Stimulated activated CD8-positive, alpha-beta memory T cell treated with anti-CD3 and anti-CD28 coated beads, Interleukin-12 subunit alpha, Interleukin-12 subunit beta, amount 100 ng/mL, for 24 hours (primary cell): Measurements from ENCODE around the gene STXBP2.

Experiments
- DNase-seq: peaks from one replicate; pipeline ENCODE4 v3.0.0-alpha.2; 2020; ENCODE audit errors: extremely low read depth

Gene STXBP2

DNA sequence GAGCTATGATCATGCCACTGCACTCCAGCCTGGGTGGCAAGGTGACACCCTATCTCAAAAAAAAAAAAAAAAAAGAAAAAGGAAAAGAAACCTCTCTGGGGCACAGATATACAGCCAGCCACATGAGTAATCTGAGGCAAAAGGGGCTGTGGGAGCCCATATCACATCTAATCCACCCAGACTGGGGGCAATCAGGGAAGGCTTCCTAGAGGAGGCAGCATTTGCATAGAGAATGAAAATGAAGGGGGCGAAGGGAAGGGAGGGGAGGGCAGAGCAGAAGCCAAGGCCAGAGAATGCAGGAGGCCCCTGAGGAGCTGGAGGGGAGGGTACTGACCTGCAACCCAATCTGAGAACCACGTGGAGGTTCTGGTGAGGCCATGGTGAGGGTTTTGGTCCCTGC, 13.2 kb downstream of the STXBP2 start:
- no peak for DNase-seq

DNA sequence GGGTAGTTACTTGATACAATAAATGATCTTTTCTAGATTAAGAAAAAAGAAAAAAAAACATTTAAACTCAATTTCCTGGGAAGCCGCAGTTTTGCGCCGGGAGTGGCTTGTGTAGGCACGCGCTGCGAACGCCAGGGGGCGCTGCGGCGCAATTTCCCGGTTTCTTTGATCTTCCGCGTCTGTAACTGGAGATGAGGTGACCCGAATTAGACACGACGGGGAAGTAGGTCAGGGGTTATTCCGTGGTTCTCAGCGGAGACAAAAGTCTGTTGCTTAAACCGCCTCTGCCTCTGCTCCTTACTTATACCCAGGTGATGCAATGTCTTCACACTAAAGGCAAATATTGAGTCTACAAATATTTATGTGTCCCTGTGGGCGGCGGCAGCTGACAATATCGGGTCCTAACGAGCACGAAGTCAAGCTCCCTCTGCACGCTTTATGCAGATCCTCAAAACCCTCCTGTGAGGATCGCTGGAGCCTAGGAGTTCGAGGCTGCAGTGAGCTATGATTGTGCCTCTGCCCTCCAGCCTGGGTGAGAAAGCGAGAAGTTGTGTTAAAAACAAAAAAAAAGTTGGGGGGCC, 15.2 kb downstream of the STXBP2 start:
- DNase-seq = no peak

DNA sequence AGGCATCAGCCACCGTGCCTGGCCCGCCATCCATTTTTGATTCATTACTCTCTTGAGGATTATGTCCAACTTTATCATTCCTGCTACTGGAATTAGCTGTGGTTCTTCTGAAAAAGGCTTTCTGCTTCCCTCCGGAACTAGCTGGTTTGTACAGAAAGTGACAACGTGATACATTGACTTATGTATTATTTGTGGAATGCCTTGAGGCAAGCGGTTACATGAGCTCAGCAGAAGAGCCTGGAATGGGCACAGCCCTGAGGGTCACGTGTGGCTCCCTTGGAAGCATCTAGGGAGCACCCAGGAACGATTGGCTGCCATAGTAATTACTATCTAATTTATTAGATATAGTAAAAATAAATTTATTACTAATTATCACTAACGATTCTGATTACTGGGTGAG, 17.5 kb downstream of the STXBP2 start:
- DNase-seq = no peak

DNA sequence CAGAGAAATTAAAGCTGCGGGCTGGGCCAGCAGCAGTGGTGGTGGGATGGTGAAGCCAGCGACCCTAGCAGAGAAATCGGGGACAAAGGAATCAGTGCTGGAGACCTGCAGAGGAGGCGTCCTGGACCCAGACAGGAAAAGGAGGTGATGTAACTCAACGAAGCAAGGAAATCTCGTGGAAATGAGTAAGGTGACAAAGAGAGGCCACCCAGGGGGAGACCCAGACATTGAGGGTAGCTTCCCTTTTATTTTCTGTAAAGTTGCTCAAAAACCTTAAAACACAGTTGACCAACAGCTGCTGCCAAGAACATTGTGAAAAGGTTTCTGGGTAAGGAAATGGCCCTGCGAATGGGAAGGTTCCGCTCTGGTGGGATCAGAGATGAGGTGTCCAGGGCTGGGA, 18.7 kb downstream of the STXBP2 start:
- no peak for DNase-seq

DNA sequence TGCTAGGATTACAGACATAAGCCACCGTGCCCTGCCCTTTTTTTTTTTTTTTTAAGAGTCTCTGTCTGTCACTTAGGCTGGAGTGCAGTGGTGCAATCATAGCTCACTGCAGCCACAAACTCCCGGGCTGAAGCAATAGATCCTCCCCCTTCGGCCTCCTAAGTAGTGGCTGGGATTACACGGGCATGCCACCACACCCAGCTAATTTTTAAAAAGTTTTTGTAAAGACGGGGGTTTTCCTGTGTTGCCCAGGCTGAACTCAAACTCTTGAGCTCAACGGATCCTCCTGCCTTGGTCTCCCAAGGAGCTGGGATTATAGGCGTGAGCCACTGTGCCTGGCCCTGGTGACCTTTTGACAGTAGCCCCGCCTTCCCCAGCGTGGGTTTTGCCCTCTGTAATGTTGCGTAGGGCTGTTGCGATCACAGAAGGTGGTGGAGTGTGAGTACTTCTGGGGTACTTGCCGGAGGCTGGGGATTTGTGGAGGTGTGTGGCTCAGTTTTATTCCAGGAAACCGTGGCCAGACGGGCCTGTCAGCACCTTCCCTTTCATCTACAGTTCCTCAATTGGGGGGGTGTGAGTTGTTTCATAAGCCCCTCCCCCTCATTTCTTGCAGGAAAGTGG, 20.3 kb downstream of the STXBP2 start:
- no peak for DNase-seq

DNA sequence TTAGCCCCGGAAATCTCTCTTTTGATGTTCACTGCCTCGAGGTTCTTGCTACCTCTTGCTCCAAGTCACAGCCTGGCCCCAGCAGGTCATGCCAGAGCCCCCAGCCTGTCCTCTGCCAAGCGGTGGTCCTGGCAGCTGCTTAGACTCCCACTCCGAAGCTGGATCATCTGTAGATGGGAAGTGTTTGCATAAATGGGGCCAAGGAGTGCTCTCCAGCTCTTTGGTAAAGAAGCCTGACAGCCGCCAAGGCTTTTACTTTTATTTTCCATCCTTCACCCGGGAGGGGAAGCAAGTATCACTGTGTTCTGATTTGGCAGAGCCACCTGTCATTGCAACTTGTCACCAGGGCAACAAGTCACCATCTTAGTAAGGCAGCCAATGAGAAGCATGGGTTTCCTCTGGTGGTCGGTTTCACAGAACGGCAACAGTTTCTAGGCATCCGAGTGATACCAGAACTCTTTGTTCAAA, 21.3 kb downstream of the STXBP2 start:
- DNase-seq = no peak

DNA sequence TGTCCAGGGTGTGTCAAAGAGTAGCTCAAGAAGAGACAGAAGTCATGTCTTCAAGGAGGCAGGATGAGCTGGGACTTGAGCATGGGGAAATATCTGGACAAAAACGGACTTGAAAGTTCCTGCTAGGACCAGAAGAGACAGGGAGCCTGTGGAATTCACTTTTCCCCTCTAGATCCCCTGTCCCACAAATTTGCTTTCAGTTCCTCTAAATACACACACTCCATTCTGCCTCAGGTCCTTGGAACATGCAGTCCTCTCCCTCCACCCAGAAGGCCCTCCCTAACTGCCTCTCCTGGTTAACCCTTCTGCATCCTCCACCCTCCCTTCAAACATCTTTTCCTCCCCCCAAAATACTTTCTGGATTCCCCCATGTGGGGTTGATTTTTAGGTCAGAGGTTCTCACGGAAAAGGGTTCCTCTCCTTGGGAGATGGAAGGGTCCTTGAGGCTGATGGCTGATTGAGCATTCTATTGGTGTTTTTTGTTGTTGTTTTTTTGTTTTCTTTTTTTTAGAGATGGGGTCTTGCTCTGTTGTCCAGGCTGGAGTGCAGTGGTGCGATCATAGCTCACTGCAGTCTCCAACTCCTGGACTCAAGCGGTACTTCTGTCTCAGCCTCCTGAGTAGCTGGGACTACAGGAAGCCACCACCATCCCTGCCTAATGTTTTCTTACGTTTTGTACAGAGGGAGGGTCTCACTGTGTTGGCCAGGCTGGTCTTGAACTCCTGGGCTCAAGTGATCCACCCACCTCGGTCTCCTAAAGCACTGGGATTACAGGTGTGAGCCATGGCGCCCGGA, 25.0 kb downstream of the STXBP2 start:
- DNase-seq = no peak

DNA sequence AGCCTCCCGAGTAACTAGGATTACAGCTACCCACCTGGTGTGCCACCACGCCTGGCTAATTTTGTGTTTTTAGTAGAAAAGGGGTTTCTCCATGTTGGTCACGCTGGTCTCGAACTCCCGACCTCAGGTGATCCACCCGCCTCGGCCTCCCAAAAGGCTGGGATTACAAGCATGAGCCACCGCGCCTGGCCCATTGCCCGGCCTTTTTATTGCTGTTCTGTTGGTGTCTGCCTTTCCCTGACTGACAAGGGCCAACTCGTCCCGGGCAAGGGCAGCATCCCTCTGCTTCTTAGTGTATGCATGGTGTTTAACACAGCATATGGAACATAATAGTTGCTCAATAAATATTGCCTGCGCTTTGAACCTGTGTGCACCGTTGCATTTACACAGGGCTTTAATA, 25.7 kb downstream of the STXBP2 start:
- no peak for DNase-seq

DNA sequence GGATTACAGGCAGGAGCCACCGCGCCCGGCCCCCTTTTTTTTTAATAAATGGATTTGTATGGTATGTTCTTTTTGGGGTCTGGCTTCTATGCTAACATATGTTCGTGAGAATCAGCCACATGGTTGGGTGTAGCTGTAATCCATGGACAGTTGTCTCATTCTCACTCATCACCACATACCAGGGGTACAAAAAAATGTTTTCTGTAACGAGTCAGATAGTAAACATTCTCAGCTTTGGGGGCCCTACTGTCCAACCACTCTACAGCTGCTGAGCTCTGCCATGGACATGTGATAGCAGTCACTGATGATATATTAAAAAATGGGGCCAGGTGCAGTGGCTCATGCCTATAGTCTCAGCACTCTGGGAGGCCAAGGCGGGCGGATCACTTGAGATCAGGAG, 26.8 kb downstream of the STXBP2 start:
- DNase-seq = no peak

DNA sequence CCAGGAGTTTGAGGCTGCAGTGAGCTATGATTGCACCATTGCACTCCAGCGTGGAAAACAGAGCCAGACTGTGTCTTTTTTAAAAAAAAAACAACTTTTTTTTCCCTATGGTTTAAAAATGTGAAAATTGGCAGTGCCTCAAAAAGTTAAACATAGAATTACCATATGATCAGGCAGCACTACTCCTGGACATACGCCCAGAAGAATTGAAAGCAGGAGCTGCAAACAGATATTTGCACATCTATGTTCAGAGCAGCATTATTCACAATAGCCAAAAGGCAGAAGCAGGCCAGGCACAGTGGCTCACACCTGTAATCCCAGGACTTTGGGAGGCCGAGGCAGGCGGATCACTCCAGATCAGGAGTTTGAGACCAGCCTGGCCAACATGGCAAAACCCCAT, 28.2 kb downstream of the STXBP2 start:
- DNase-seq = no peak

DNA sequence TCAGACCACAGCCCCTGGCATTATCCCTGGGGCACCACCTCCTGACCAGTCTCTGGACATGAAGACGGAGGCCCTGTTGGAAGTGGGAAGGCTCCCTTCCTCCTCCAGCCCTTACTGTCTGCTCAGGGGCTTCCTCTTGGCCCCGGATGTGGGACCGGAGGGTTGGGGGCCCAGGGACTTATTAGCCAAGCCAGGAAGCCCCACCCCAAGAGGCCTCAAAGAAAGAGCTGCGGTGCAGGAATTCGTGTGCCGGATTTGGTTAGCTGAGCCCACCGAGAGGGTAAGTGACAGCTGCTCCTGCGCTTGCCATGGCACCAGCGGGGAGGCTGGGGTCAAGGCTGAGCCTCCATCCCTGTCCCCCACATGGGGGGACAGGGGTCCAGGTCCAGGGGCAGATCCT, 31.9 kb downstream of the STXBP2 start, which contains the start of gene RETN:
RETN (plus strand) TSS at position 208 of the 400 bp plus-strand sequence. CDS start 278 bp downstream, outside the sequence.
- no peak for DNase-seq

DNA sequence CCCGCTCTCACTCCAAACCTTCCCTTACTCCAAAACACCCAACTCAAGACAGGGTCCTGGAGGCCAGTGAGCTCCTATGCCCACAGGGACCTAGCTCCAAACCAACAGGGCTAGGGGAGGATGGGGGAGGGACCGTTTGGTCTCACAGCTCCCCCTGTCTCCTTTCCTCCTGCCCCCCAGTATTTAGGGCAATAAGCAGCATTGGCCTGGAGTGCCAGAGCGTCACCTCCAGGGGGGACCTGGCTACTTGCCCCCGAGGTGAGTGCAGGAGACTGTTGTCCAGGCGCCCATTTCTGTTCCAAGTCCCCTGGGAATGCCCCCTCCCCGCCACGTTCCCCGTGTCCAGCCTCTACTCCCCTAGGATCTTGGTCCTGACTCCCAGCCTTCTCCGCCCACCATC, 32.7 kb downstream of the STXBP2 start:
- DNase-seq = no peak

DNA sequence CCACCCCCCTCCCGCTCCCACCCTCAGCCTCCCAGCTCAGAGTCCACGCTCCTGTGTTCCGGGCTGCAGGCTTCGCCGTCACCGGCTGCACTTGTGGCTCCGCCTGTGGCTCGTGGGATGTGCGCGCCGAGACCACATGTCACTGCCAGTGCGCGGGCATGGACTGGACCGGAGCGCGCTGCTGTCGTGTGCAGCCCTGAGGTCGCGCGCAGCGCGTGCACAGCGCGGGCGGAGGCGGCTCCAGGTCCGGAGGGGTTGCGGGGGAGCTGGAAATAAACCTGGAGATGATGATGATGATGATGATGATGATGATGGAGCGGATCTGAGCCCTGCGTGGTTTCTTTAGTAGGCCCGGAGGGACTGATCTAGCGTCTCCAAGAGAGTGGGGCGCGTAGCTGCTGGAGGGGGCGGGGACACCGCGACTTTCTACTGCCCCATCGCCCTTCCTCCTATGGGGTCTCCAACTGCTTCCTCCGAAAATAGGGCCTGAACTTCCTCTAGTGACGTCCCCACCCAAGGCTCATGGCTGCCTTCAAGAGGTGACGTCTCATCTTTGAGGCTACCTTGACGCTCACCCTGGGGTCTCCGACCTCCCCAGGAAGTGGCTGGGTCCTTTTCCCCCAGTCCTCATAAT, 33.4 kb downstream of the STXBP2 start:
- DNase-seq = no peak

DNA sequence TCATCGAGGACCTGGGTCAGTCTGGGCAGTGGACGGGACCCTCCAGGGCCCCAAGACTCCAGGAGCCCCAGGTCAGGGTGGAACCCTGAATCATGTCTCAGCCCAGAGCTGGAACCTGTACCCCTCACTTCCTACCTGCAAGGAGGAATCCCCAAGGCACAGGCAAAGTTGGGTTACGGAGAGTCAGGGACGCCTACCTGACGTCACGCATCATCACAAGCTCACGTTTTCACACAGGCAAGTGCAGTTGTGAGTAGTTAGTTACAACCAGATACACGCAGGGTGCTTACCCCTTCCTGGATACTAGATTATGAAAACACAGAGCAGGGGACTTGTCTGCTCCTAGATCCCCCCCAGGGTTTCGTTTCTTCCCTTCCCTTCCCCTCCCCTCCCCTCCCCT, 33.9 kb downstream of the STXBP2 start:
- no peak for DNase-seq

DNA sequence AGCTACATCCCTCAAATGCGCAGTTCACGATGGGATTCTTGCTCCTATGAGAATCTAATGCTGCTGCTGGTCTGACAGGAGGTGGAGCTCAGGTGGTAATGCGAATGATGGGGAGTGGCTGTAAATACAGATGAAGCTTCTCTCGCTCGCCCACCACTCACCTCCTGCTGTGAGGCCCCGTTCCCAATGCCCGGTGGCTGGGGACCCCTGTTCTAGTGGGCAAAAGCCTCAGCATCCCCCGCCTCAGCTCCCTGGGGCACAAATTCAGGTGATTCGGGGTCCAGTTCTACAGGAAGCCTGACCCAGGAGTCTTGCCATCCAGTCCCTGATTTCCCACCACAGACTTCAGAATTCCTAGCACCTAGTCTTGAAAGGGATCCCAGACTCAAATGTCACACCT, 35.6 kb downstream of the STXBP2 start:
- no peak for DNase-seq

DNA sequence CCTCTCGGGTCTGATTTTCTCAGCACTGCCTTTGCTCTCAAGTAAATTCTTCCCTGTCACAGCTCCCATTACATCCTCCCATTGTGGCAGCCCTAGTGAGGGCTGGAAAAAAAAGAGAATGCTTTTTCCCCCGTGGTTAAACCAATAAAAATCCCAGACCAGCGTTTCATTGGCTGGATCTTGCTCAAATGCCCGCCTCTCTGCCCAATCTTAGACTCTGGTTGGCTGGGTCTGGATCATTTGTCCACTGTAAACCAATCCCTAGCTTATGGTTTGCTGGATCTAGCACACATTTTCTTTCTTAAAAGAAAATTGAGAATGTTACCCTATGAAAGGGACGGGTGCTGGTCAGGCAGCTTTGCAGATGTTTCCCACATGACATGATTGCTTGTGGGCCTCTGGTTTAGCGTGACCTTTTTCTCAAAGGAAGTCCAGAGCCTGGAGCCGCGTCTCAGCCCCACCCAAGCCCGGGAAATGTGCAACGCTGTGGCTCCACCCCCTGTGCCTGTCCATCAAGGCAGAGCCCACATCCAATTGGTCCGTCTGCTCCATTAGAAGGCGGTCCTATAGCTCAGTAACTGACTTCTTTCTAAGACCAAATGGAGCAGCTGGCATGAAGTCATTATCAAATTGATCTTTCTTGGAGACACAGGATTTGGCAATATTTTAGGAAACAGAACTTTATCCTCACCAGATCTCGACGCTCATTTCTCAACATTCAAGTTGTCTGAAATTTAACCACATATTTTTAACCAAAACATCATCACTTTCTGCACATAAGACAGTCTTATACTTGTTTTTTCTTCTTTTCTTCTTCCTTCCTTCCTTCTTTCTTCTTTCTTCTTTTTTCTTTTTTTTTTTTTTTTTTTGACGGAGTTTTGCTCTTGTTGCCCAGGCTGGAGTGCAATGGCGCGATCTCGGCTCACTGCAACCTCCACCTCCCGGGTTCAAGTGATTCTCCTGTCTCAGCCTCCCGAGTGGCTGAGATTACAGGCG, 37.4 kb downstream of the STXBP2 start:
- DNase-seq = no peak

DNA sequence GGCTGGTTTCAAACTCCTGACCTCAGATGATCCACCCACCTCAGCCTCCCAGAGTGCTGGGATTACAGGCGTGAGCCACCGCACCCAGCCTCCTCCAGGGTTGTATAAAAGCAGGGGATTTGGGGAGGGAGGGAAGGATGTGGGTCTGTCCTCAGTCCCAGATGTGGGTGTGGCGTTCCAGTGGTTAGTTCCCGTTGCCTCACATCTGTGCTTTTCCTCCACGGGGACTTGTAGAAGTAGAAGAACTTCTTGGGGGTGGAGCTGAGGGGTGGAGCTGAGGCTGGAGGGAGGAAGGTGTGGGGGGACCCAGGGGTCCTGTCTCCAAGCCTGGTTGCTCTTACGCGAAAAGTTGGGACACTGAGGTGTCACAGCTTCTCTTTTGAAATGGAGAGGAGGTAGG, 39.5 kb downstream of the STXBP2 start:
- no peak for DNase-seq

DNA sequence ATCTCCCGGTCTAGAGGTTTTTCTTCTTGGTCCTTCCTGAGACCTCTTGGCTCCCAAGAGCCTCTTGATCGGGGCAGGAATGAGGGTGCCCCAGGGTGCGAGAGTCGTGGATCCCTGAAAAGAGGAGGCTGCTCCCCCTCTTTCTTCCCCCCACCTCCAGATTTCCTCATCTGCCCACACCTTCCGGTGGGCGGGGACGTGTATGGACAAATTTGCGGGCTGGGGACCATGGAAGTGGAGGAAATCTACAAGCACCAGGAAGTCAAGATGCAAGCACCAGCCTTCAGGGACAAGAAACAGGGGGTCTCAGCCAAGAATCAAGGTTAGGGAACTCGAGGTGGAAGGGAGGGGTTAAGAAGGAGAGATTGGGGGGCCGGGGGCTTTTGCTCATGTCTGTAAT, 39.9 kb downstream of the STXBP2 start, which contains the start of gene MCEMP1:
MCEMP1 (plus strand) TSS at position 237 of the 400 bp plus-strand sequence; CDS start at position 268, 31 bp downstream.
- no peak for DNase-seq

DNA sequence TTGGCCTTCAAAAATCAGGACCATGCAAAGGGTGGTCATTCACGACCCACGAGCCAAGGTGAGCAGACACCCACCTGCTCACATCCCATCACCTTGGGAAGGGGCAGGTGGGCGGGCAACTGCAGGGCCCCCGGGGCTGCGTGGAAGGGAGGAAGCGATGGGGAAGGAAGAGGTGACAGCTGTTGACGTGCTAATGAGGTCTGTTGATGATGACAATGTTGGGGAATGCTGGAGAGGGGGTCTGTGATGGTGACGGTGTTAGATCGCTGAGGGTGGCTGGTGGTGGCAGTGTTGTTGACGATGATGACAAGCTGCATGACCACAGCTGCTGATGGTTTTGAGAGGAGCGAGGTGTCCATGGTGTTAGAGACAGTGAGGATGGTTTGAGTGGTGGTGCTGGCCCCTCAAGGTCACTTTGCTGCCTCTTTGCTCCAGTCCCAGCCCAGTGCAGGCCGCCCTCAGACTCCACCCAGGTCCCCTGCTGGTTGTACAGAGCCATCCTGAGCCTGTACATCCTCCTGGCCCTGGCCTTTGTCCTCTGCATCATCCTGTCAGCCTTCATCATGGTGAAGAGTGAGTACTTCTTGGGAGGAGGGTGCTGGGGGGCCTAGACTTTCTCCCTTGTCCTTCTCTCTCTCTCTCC, 40.9 kb downstream of the STXBP2 start:
- no peak for DNase-seq

DNA sequence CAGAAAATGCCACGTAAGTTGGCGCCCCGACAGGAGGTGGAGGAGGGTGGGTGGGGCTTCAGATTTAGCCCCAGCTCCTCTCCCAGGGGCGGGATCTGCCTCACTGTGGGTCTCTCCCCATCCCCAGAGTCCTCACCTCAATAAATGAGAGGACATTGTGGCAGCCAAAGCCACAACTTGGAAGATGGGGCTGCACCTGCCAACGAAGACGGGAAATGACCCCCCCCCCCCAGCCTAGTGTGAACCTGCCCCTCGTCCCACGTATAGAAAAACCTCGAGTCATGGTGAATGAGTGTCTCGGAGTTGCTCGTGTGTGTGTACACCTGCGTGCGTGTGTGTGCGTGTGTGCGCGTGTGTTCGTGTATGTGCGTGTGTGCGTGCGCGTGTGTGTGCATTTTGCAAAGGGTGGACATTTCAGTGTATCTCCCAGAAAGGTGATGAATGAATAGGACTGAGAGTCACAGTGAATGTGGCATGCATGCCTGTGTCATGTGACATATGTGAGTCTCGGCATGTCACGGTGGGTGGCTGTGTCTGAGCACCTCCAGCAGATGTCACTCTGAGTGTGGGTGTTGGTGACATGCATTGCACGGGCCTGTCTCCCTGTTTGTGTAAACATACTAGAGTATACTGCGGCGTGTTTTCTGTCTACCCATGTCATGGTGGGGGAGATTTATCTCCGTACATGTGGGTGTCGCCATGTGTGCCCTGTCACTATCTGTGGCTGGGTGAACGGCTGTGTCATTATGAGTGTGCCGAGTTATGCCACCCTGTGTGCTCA, 42.3 kb downstream of the STXBP2 start:
- no peak for DNase-seq
